ENCODE measurements around the gene HOXD12.

HOXD12 gene

DNA sequence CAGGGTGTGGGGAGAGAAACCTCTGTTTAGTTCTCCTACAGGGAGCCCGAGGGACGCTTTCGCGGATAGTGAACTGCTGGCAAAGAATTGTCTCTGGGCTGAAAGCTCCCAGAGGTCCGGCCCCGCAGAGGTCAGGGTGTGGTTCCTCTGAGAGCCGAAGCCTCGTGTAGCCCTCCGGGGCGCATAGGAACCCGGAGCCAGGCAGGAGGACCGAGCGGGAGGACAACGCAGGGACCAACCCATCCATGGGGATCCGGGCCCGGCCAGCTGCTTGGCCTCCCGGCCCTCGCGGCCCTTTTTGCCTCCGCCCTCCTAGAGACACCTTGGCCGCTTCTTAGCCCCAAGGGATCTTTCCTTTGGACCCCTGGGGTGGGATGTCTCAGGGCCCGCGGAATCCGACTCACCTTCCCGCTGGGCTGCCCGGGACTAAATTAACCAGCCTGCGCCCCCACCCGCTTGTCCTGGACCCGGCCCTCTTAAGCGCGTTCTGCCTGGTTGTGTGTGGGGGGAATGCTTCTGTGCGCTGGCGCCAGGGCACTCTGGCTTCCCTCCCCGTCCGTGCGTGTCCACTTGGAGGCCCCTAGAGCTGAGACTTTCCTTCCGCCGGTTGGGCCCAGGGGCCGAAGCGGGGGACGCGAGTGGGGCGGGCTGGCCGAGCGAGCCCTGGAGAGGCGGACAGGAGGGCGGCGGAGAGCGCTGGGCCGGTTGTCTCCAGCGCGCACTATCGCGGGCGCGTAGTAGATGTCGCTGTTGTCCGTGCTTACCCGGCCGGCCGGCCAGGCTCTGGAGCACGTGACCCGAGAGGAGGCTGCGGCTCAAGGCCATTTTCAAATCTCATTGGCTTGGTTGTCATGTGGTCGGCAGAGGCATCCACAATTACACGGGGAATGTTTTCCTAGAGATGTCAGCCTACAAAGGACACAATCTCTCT is 16.6 kb downstream of the HOXD12 start, which contains the start of gene HOXD10:
Gene HOXD10 (plus strand): TSS at position 896 of the 931 bp plus-strand sequence. CDS start 56 bp downstream, outside the sequence.
- no peak within 1 kb of the TSS for H3K4ac ChIP-seq (ENCODE audit: low read depth in 1 of 2, low read length in 2 of 2)
- no peak within 1 kb of the TSS for H2AFZ ChIP-seq (ENCODE audit: low read depth, low read length)
- peak within 1 kb of the TSS; percentile 18 to 70 for H3K4me3 ChIP-seq (ENCODE audit: insufficient read depth in 1 of 2, low read depth in 1 of 2, low read length in 2 of 2)
- no peaks in the 10 kb centered on the region for H3K79me1 ChIP-seq (replicated peaks; ENCODE audit: low read length, poor library complexity, severe bottlenecking)
- no peak within 1 kb of the TSS for H2BK15ac ChIP-seq (ENCODE audit: low read depth, poor library complexity, severe bottlenecking)
- WGBS = 5% methylated on average over 66 of the region's 66 CpGs
- no peak within 1 kb of the TSS for H3K18ac ChIP-seq (ENCODE audit: low read depth in 1 of 2, low read length in 2 of 2)
- H2AK5ac ChIP-seq (ENCODE audit: low read length, severe bottlenecking) = no peak within 1 kb of the TSS
- H2BK120ac ChIP-seq (ENCODE audit: low read depth, low read length) = no peak within 1 kb of the TSS
- no peak within 1 kb of the TSS for H3K14ac ChIP-seq (ENCODE audit: low read length in 2 of 2)
- no peak for DNase-seq
- peaks cover 97 to 99% of the 10 kb centered on the region in 2 experiments for H3K27me3 ChIP-seq (ENCODE audit: control insufficient read depth in 1 of 2, insufficient read depth in 1 of 2, low read length in 2 of 2)
- H3K9ac ChIP-seq (ENCODE audit: low read length) = peak within 1 kb of the TSS; percentile 43
- no peaks in the 10 kb centered on the region for H3K9me3 ChIP-seq (ENCODE audit: control insufficient read depth, low read length)
- H3K36me3 ChIP-seq (ENCODE audit: control insufficient read depth in 1 of 2, insufficient read depth in 2 of 2, low read depth in 1 of 2, low read length in 2 of 2) = no peaks in the 10 kb centered on the region
- no peak within 1 kb of the TSS for H3K23ac ChIP-seq (ENCODE audit: low read length in 2 of 2)
- H3K27ac ChIP-seq (ENCODE audit: low read length, poor library complexity, severe bottlenecking) = no peak within 1 kb of the TSS
- peaks cover 9% of the 10 kb centered on the region for H3K4me1 ChIP-seq (ENCODE audit: control insufficient read depth, insufficient read depth, low read depth, low read length)
- H2BK5ac ChIP-seq (ENCODE audit: low read depth, low read length, poor library complexity, severe bottlenecking) = no peak within 1 kb of the TSS
- no peak within 1 kb of the TSS for H3K4me2 ChIP-seq (ENCODE audit: low read length, poor library complexity, severe bottlenecking)
- no peak within 1 kb of the TSS for H2BK12ac ChIP-seq (ENCODE audit: low read length in 2 of 2)
- H4K91ac ChIP-seq (ENCODE audit: low read length) = no peak within 1 kb of the TSS
- no peak within 1 kb of the TSS for H4K8ac ChIP-seq (ENCODE audit: low read length)

DNA sequence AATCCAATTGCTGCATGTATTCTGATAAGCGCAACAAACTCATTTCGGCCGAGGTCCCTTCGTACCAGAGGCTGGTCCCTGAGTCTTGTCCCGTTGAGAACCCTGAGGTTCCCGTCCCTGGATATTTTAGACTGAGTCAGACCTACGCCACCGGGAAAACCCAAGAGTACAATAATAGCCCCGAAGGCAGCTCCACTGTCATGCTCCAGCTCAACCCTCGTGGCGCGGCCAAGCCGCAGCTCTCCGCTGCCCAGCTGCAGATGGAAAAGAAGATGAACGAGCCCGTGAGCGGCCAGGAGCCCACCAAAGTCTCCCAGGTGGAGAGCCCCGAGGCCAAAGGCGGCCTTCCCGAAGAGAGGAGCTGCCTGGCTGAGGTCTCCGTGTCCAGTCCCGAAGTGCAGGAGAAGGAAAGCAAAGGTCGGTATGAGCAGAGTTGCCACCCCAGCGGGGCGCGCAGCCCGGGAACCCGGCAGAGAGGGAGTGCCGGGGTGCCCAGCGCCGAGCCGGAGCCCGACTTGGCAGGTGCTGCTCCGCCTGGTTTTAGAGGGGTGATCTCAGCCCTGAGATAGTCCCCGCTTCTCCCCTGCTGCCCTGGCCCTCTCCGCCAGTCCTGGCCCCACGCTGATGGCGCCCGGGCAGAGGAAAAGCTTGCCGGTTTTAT is 17.7 kb downstream of the HOXD12 start:
- H3K36me3 ChIP-seq (ENCODE audit: control insufficient read depth in 1 of 2, insufficient read depth in 2 of 2, low read depth in 1 of 2, low read length in 2 of 2) = no peaks in the 10 kb centered on the region
- WGBS = 62% methylated on average over 40 of the region's 40 CpGs
- no peak overlapping the region for H2AFZ ChIP-seq (ENCODE audit: low read depth, low read length)
- DNase-seq = no peak
- no peak overlapping the region for H3K27ac ChIP-seq (ENCODE audit: low read length, poor library complexity, severe bottlenecking)
- no peak overlapping the region for H2AK5ac ChIP-seq (ENCODE audit: low read length, severe bottlenecking)
- H3K4me3 ChIP-seq (ENCODE audit: insufficient read depth in 1 of 2, low read depth in 1 of 2, low read length in 2 of 2) = peak overlapping the region in 1 of 2 experiments; percentile 70
- no peak overlapping the region for H3K18ac ChIP-seq (ENCODE audit: low read depth in 1 of 2, low read length in 2 of 2)
- no peak overlapping the region for H2BK5ac ChIP-seq (ENCODE audit: low read depth, low read length, poor library complexity, severe bottlenecking)
- no peak overlapping the region for H4K91ac ChIP-seq (ENCODE audit: low read length)
- H3K79me1 ChIP-seq (replicated peaks; ENCODE audit: low read length, poor library complexity, severe bottlenecking) = no peaks in the 10 kb centered on the region
- H3K27me3 ChIP-seq (ENCODE audit: control insufficient read depth in 1 of 2, insufficient read depth in 1 of 2, low read length in 2 of 2) = peaks cover 94 to 99% of the 10 kb centered on the region in 2 experiments
- H4K8ac ChIP-seq (ENCODE audit: low read length) = no peak overlapping the region
- peaks cover 14% of the 10 kb centered on the region for H3K4me1 ChIP-seq (ENCODE audit: control insufficient read depth, insufficient read depth, low read depth, low read length)
- no peak overlapping the region for H3K4me2 ChIP-seq (ENCODE audit: low read length, poor library complexity, severe bottlenecking)
- H2BK15ac ChIP-seq (ENCODE audit: low read depth, poor library complexity, severe bottlenecking) = no peak overlapping the region
- H3K23ac ChIP-seq (ENCODE audit: low read length in 2 of 2) = no peak overlapping the region
- H3K9ac ChIP-seq (ENCODE audit: low read length) = no peak overlapping the region
- no peak overlapping the region for H3K14ac ChIP-seq (ENCODE audit: low read length in 2 of 2)
- H3K9me3 ChIP-seq (ENCODE audit: control insufficient read depth, low read length) = no peaks in the 10 kb centered on the region
- H3K4ac ChIP-seq (ENCODE audit: low read depth in 1 of 2, low read length in 2 of 2) = no peak overlapping the region
- no peak overlapping the region for H2BK120ac ChIP-seq (ENCODE audit: low read depth, low read length)
- H2BK12ac ChIP-seq (ENCODE audit: low read length in 2 of 2) = no peak overlapping the region

DNA sequence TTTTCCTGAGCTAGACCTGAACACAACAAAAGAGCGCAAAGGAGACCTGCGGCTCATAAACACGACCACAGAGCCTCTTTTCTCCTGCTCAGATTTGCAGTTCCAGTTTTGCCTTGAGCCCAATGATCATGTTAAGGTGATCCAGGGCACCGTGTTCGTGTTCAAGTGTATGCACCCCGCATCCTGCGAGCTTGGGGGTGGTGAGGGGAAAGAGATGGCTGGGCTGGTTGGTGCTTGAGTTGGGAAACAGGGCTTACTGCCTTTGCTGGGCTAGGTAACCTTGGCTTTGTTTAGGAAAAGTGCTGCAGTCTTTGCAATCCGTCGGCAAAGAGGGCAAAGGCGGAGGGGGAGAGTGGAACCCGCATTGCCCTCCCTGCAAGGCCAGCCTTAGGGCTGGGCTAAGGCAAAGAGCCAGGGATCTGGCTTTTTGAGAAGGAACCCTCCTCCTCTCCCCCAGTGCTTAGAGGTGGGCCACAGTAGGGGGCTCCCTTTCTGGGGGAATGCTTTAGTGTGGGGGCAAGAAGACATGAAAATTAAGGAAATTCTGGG is 18.3 kb downstream of the HOXD12 start:
- Histone ChIP-seq H2AK5ac (ENCODE audit: low read length, severe bottlenecking) (no peak overlapping the region), H4K8ac (ENCODE audit: low read length) (no peak overlapping the region), H3K79me1 (replicated peaks; ENCODE audit: low read length, poor library complexity, severe bottlenecking) (no peaks in the 10 kb centered on the region), H3K14ac (ENCODE audit: low read length in 2 of 2) (no peak overlapping the region), H3K18ac (ENCODE audit: low read depth in 1 of 2, low read length in 2 of 2) (no peak overlapping the region), H3K4me3 (ENCODE audit: insufficient read depth in 1 of 2, low read depth in 1 of 2, low read length in 2 of 2) (peak overlapping the region in 1 of 2 experiments; percentile 70), H3K4me1 (ENCODE audit: control insufficient read depth, insufficient read depth, low read depth, low read length) (peaks cover 20% of the 10 kb centered on the region), H3K9ac (ENCODE audit: low read length) (no peak overlapping the region), H3K23ac (ENCODE audit: low read length in 2 of 2) (no peak overlapping the region), H2BK120ac (ENCODE audit: low read depth, low read length) (no peak overlapping the region), H3K4me2 (ENCODE audit: low read length, poor library complexity, severe bottlenecking) (no peak overlapping the region), H2AFZ (ENCODE audit: low read depth, low read length) (no peak overlapping the region), H3K27ac (ENCODE audit: low read length, poor library complexity, severe bottlenecking) (no peak overlapping the region), H4K91ac (ENCODE audit: low read length) (no peak overlapping the region), H2BK12ac (ENCODE audit: low read length in 2 of 2) (no peak overlapping the region), H3K4ac (ENCODE audit: low read depth in 1 of 2, low read length in 2 of 2) (no peak overlapping the region), H3K9me3 (ENCODE audit: control insufficient read depth, low read length) (no peaks in the 10 kb centered on the region), H2BK5ac (ENCODE audit: low read depth, low read length, poor library complexity, severe bottlenecking) (no peak overlapping the region), H2BK15ac (ENCODE audit: low read depth, poor library complexity, severe bottlenecking) (no peak overlapping the region), H3K27me3 (ENCODE audit: control insufficient read depth in 1 of 2, insufficient read depth in 1 of 2, low read length in 2 of 2) (peaks cover 88 to 97% of the 10 kb centered on the region in 2 experiments), H3K36me3 (ENCODE audit: control insufficient read depth in 1 of 2, insufficient read depth in 2 of 2, low read depth in 1 of 2, low read length in 2 of 2) (no peaks in the 10 kb centered on the region)
- no peak for DNase-seq
- WGBS = 46% methylated on average over 11 of the region's 11 CpGs
